Activated CD8-positive, alpha-beta T cell treated with anti-CD3 and anti-CD28 coated beads for 36 hours (primary cell): ENCODE results near the gene TUSC2. TPM values are rescaled to one million over a fixed set of nuclear protein-coding genes. Genes with fewer than 3 reads are reported as not detected.

Experiments
- ATAC-seq: fragments of 200-7000 bp; cut with Tn5 transposase; one replicate; pipeline ENCODE4 v1.10.0; 2021; ENCODE audit warnings: mild to moderate bottlenecking, moderate library complexity
- CTCF ChIA-PET: fragments of 350-600 bp; sonication (Branson Sonifier 250); formaldehyde crosslinking; loops from one replicate; lab custom pipeline; 2021; ENCODE audit warnings: antibody characterized with exemption; lab: Charles Lee
- POLR2A ChIA-PET: fragments of 350-600 bp; sonication (Branson Sonifier 250); formaldehyde crosslinking; loops from one replicate; lab custom pipeline; 2021; ENCODE audit warnings: antibody characterized with exemption; lab: Charles Lee
- DNase-seq: peaks from one replicate; pipeline ENCODE4 v3.0.0-alpha.2; 2020
- H3K27ac Mint-ChIP-seq: one replicate; pipeline ENCODE4 v1.8.0; 2021; ENCODE audit warnings: mild to moderate bottlenecking, mixed read lengths
- H3K27me3 Mint-ChIP-seq: one replicate; pipeline ENCODE4 v1.8.0; 2021; ENCODE audit warnings: mixed read lengths
- H3K36me3 Mint-ChIP-seq: one replicate; pipeline ENCODE4 v1.8.0; 2021; ENCODE audit warnings: low read depth, mixed read lengths
- H3K4me1 Mint-ChIP-seq: one replicate; pipeline ENCODE4 v1.8.0; 2021; ENCODE audit warnings: low read depth, mixed read lengths
- H3K4me3 Mint-ChIP-seq: one replicate; pipeline ENCODE4 v1.8.0; 2021; ENCODE audit warnings: mild to moderate bottlenecking, moderate library complexity, mixed read lengths
- H3K9me3 Mint-ChIP-seq: one replicate; pipeline ENCODE4 v1.8.0; 2021; ENCODE audit warnings: mixed read lengths
- CTCF ChIP-seq: fragments of 200-600 bp; IDR thresholded peaks from one replicate; pipeline ENCODE4 v1.8.0; 2022; ENCODE audit warnings: antibody characterized with exemption, mild to moderate bottlenecking
- intact Hi-C: fragments of 100-400 bp; cut with micrococcal nuclease; formaldehyde crosslinking; loops from one replicate; pipeline ENCODE4 v1.10.0; 2022
- total RNA-seq, 2 experiments: library from RNA; stranded (reverse); gene quantifications; one replicate each; pipeline ENCODE4 v1.2.3, GENCODE V29; 2021

TUSC2 gene
- total RNA-seq, 2 experiments from 2014 or later = 16.7 to 19.5 TPM

GRCh38 chr3:50338965-50339364 lies 10.9 kb upstream of the TUSC2 start:
- CTCF ChIA-PET = interaction anchor here (0.7 to 3.4 kb wide), 7 partner anchors 8 to 233 kb away, joined by 3 to 18 read pairs (median 6); partner anchors contain the start of genes CYB561D2, NPRL2, TMEM115 and ZMYND10
- Mint-ChIP-seq H3K36me3 (peaks cover 52% of the 10 kb centered on the region), H3K27me3 (no peaks in the 10 kb centered on the region), H3K9me3 (no peaks in the 10 kb centered on the region), H3K4me3 (peak overlapping the region; percentile 88), H3K4me1 (peaks cover 37% of the 10 kb centered on the region), H3K27ac (peak overlapping the region; percentile 91)
- intact Hi-C loops = no loop called here
- POLR2A ChIA-PET = interaction anchor here (1.0 to 12.3 kb wide), 12 partner anchors 8 to 271 kb away, joined by 3 to 137 read pairs (median 16); partner anchors contain the start of genes C3orf18, CISH, CYB561D2 and HEMK1
- ATAC-seq (no peak), DNase-seq (no peak)
- no peak for TF ChIP-seq CTCF

GRCh38 chr3:50337175-50337861 lies 9.3 kb upstream of the TUSC2 start:
- Mint-ChIP-seq H3K4me1 (peaks cover 44% of the 10 kb centered on the region), H3K4me3 (peak overlapping the region; percentile 88), H3K36me3 (peaks cover 65% of the 10 kb centered on the region), H3K27me3 (no peaks in the 10 kb centered on the region), H3K27ac (peak overlapping the region; percentile 91), H3K9me3 (no peaks in the 10 kb centered on the region)
- ATAC-seq (peak; percentile 79), DNase-seq (peak; percentile 100)
- CTCF ChIA-PET = interaction anchor here (0.6 to 6.1 kb wide), 15 partner anchors 9 to 274 kb away, joined by 3 to 40 read pairs (median 6); partner anchors contain the start of genes CISH, CYB561D2, HYAL2 and HYAL3
- intact Hi-C loops = no loop called here
- TF ChIP-seq CTCF = no peak
- POLR2A ChIA-PET = interaction anchor here (0.6 to 12.3 kb wide), 23 partner anchors 8 to 1054 kb away, joined by 3 to 137 read pairs (median 5); partner anchors contain the start of genes C3orf18, CISH, CYB561D2 and HEMK1

- no peaks in the 10 kb centered on the region for H3K27me3 Mint-ChIP-seq
- peaks cover 72% of the 10 kb centered on the region for H3K36me3 Mint-ChIP-seq
- peak overlapping the region; percentile 91 for H3K27ac Mint-ChIP-seq
- H3K4me1 Mint-ChIP-seq = peaks cover 44% of the 10 kb centered on the region
- intact Hi-C loops = no loop called here
- H3K4me3 Mint-ChIP-seq = peak overlapping the region; percentile 88
- DNase-seq = peak; percentile 78
- TF ChIP-seq CTCF = no peak
- CTCF ChIA-PET = interaction anchor here (0.9 to 6.1 kb wide), 15 partner anchors 9 to 275 kb away, joined by 3 to 40 read pairs (median 4); partner anchors contain the start of genes CISH, CYB561D2, HYAL2 and HYAL3
- POLR2A ChIA-PET = interaction anchor here (0.6 to 12.3 kb wide), 22 partner anchors 8 to 1055 kb away, joined by 3 to 137 read pairs (median 6); partner anchors contain the start of genes C3orf18, CISH, CYB561D2 and GNAI2
- no peaks in the 10 kb centered on the region for H3K9me3 Mint-ChIP-seq
- ATAC-seq = peak; percentile 21
Measured at GRCh38 chr3:50336452-50337174, 8.6 kb upstream of the TUSC2 start.

- Mint-ChIP-seq H3K27me3 (no peaks in the 10 kb centered on the region), H3K27ac (peak overlapping the region; percentile 91), H3K4me1 (peaks cover 36% of the 10 kb centered on the region), H3K4me3 (peak overlapping the region; percentile 88), H3K9me3 (no peaks in the 10 kb centered on the region), H3K36me3 (peaks cover 80% of the 10 kb centered on the region)
- no peak for ATAC-seq
- CTCF ChIA-PET = interaction anchor here (1.4 to 6.1 kb wide), 3 partner anchors 11 to 109 kb away, joined by 3 to 40 read pairs (median 8); partner anchors contain the start of gene HYAL2
- TF ChIP-seq CTCF = no peak
- intact Hi-C loops = no loop called here
- POLR2A ChIA-PET = interaction anchor here (0.6 to 12.3 kb wide), 5 partner anchors 14 to 67 kb away, joined by 3 to 137 read pairs (median 4); partner anchors contain the start of genes CYB561D2, HYAL2, HYAL3 and NAA80
- DNase-seq = no peak
Measured at GRCh38 chr3:50334339-50335075, 6.5 kb upstream of the TUSC2 start.
